ENCODE data around the gene PLEKHG5. TPM values are rescaled to one million over a fixed set of nuclear protein-coding genes. Genes with fewer than 3 reads are reported as not detected.

The PLEKHG5 gene
- 2.8 to 5.2 TPM (median 3.8 TPM) in 5 replicates for total RNA-seq (2022; extraction: Qiagen RNA extraction; ENCODE audit: low read depth)

GRCh38 chr1:6491480-6491962 lies at the start of gene PLEKHG5:
Gene PLEKHG5, minus strand, starts transcription at chr1:6491667. Its CDS starts 14,096 bp downstream, at chr1:6477571.

DNA sequence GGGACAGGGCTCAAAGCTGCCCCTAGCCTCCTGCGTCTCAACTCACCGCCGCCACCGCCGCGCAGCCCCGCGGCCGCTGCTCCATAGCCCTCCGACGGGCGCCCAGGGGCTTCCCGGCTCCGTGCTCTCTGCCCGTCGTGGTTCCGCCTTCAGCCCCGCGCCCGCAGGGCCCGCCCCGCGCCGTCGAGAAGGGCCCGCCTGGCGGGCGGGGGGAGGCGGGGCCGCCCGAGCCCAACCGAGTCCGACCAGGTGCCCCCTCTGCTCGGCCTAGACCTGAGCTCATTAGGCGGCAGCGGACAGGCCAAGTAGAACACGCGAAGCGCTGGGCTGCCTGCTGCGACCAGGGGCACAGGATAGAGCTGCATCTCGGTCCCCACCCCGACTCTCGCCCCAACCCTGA lies 25.4 kb downstream of the PLEKHG5 start, which contains the start of gene TNFRSF25:
Gene TNFRSF25 (minus strand): TSS at position 151 of the 400 bp plus-strand sequence. CDS start 66 bp downstream, at position 85.

DNA sequence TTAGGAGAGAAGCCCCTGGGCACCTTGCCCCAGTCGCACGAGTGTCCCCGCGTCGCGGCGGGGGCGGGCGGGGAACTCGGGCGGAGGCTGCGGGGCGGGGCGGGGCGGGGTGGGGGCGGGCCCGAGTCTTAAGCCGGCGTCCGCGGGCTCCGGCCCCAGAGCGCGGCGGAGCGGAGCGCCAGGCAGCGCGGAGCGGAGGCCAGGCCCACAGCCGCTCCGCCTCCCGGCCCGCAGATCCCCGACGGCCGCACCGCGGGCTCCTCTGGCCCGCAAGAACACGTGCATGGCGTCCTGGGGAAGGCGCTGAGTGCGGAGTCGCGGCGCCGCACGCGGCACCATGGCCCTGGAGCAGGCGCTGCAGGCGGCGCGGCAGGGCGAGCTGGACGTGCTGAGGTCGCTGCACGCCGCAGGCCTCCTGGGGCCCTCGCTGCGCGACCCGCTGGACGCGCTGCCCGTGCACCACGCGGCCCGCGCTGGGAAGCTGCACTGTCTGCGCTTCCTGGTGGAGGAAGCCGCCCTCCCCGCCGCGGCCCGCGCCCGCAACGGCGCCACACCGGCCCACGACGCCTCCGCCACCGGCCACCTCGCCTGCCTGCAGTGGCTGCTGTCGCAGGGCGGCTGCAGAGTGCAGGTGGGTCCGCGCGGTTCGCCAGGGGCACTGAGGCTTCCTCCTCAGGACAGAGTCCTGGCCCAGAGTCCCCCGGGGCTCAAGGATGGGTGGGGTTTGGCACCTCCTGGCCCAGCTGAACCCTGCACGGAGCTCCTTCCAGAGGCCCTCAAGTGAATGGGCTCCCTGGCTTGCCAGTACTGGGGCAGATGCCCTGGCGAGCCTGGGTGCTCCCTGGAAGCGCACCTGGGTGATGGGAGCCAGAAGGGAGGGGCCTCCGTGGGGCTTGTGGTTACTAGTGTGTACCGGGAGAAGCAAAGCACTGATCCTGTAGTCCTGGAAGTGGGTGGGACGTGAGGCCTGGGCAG lies 66.6 kb downstream of the PLEKHG5 start, which contains the start of gene ESPN:
Gene ESPN (plus strand): TSS at position 158 of the 975 bp plus-strand sequence. CDS start 180 bp downstream, at position 338.

DNA sequence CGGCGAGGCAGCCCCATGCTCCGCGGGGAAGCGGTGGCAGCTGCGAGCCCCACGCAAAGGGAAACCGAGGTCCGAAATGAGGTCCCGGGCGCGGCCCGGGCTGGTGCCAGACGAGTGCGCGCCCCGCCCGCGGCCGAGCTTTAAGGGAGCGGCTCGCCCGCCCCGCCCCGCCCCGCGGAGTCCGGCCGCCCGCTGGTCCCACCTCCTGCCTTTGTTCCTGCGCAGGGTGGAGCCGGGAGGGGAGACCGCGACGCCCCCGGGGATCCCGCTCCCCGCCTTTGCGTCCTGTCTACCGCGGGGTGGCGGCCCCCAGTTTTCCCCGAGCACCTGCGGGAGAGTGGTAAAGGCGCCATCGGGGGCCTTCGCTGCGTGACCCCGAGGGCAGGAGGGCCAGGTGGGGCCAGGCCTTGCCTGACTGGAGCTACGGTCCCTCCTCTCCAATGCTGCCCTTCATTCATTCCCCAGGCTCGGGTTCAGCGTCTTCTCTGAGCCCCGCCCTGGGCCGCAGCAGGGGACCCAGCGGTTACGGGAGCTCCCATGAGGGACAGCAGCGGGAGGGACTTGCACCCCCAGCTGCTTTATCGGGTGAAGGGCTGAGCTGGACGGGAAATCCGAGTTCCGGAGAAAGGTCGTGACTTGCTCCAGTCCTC lies 71.5 kb downstream of the PLEKHG5 start, which contains the start of gene HES2:
Gene HES2 (minus strand): TSS at position 116 of the 650 bp plus-strand sequence. CDS start 99 bp downstream, at position 17.

Other genes with a start within 250 kb of the PLEKHG5 start
- gene HES3, start 247.5 kb downstream of the PLEKHG5 start, total RNA-seq (2022; extraction: Qiagen RNA extraction; ENCODE audit: low read depth) = not detected in 5 replicates
- 1.0 to 1.3 TPM (median 1.1 TPM) in 5 replicates for gene GPR153, start 230.6 kb downstream of the PLEKHG5 start, total RNA-seq (2022; extraction: Qiagen RNA extraction; ENCODE audit: low read depth)
- gene ACOT7, start 97.9 kb downstream of the PLEKHG5 start, total RNA-seq (2022; extraction: Qiagen RNA extraction; ENCODE audit: low read depth) = 52.7 to 77.7 TPM (median 72.7 TPM) in 5 replicates
- 2.3 to 3.5 TPM (median 3.0 TPM) in 5 replicates for gene HES2, start 71.7 kb downstream of the PLEKHG5 start, total RNA-seq (2022; extraction: Qiagen RNA extraction; ENCODE audit: low read depth)
- 0.21 to 1.6 TPM (median 0.46 TPM) in 4 of 5 replicates, not detected in the other for gene ESPN, start 66.9 kb downstream of the PLEKHG5 start, total RNA-seq (2022; extraction: Qiagen RNA extraction; ENCODE audit: low read depth)
- 2.3 to 4.6 TPM (median 3.8 TPM) in 5 replicates for gene TNFRSF25, start 25.5 kb downstream of the PLEKHG5 start, total RNA-seq (2022; extraction: Qiagen RNA extraction; ENCODE audit: low read depth)
- 3.5 to 5.0 TPM (median 4.6 TPM) in 5 replicates for gene NOL9, start 62.8 kb upstream of the PLEKHG5 start, total RNA-seq (2022; extraction: Qiagen RNA extraction; ENCODE audit: low read depth)
- gene TAS1R1, start 63.6 kb upstream of the PLEKHG5 start, total RNA-seq (2022; extraction: Qiagen RNA extraction; ENCODE audit: low read depth) = 0.07 TPM in 1 of 5 replicates, not detected in the others
- gene ZBTB48, start 88.3 kb upstream of the PLEKHG5 start, total RNA-seq (2022; extraction: Qiagen RNA extraction; ENCODE audit: low read depth) = 11.5 to 15.5 TPM (median 15.2 TPM) in 5 replicates
- 21.2 to 36.4 TPM (median 27.0 TPM) in 5 replicates for gene KLHL21, start 111.2 kb upstream of the PLEKHG5 start, total RNA-seq (2022; extraction: Qiagen RNA extraction; ENCODE audit: low read depth)
- 7.8 to 10.4 TPM (median 9.2 TPM) in 5 replicates for gene PHF13, start 122.1 kb upstream of the PLEKHG5 start, total RNA-seq (2022; extraction: Qiagen RNA extraction; ENCODE audit: low read depth)
- gene THAP3, start 133.2 kb upstream of the PLEKHG5 start, total RNA-seq (2022; extraction: Qiagen RNA extraction; ENCODE audit: low read depth) = 17.2 to 19.9 TPM (median 18.1 TPM) in 5 replicates
- 35.2 to 40.3 TPM (median 36.4 TPM) in 5 replicates for gene DNAJC11, start 210.1 kb upstream of the PLEKHG5 start, total RNA-seq (2022; extraction: Qiagen RNA extraction; ENCODE audit: low read depth)